ENCODE data around the gene CMTM6. TPM values are rescaled to one million over a fixed set of nuclear protein-coding genes. Genes with fewer than 3 reads are reported as not detected.
A peak's percentile ranks its signal among the peaks of the same experiment; 100 is the strongest.

CMTM6 gene
- total and polyA plus RNA-seq, 2 of the 8 experiments (the other 6 are each of a cell fraction or from before 2014, with no cell fraction given) = 24.0 to 51.5 TPM

- 0 out of 2 replicates have a peak overlapping the region, but pooled peaks have one; percentile 7 for H3K27ac ChIP-seq (ENCODE audit: low read depth, low read length)
- peaks cover 0 to 8% (median 4%) of the 10 kb centered on the region in 4 experiments; a peak in 4 of 7 replicates for H3K4me1 ChIP-seq (replicated peaks in 1 of 4; ENCODE audit: control insufficient read depth in 3 of 4, insufficient read depth in 4 of 4, low read length in 3 of 4)
- no peak overlapping the region for H2BK5ac ChIP-seq (ENCODE audit: low read depth, low read length)
- no peaks in the 10 kb centered on the region for H4K20me1 ChIP-seq (replicated peaks in 1 of 2; ENCODE audit: control insufficient read depth in 1 of 2, insufficient read depth in 2 of 2, low read length in 2 of 2)
- H3K36me3 ChIP-seq (ENCODE audit: control insufficient read depth in 2 of 4, insufficient read depth in 4 of 4, low read length in 3 of 4) = peaks cover 0 to 6% (median 0%) of the 10 kb centered on the region in 4 experiments; a peak in 2 of 8 replicates
- no peak overlapping the region for H3K23ac ChIP-seq (ENCODE audit: insufficient read length)
- no peak overlapping the region for H2BK20ac ChIP-seq (ENCODE audit: low read length)
- 80% methylated on average over 6 of the region's 6 CpGs; no CpG with 5 or more reads in 1 of the 2 experiments for WGBS, 2 experiments (ENCODE audit: extremely low coverage in 1 of 2, insufficient coverage in 1 of 2, insufficient read length in 1 of 2, insufficient replicate concordance in 2 of 2, low coverage in 1 of 2, low lambda C conversion rate in 2 of 2, missing lambda C conversion rate in 1 of 2)
- H3K9ac ChIP-seq (replicated peaks in 1 of 4; ENCODE audit: extremely low read depth in 1 of 4, low read depth in 3 of 4, low read length in 3 of 4) = no peak overlapping the region
- no peak overlapping the region for H4K8ac ChIP-seq (ENCODE audit: extremely low read depth, insufficient read depth, low read length)
- ChIA-PET POLR2A (ENCODE audit: partially characterized antibody) (interaction anchor here (0.6 kb wide), 1 partner anchor 38 kb away, joined by 3 read pairs; no protein-coding TSS in a partner anchor), CTCF (ENCODE audit: partially characterized antibody) (interaction anchor here (0.8 to 3.8 kb wide), 8 partner anchors 8 to 120 kb away, joined by 3 to 23 read pairs (median 3); partner anchors contain the start of gene CMTM7)
- no peak overlapping the region for H3K18ac ChIP-seq (ENCODE audit: extremely low read depth, low read length)
- H4K91ac ChIP-seq (replicated peaks; ENCODE audit: insufficient read length, low read length) = no peak overlapping the region
- H3K23me2 ChIP-seq (ENCODE audit: low read depth, low read length) = no peaks in the 10 kb centered on the region
- no peaks in the 10 kb centered on the region for H3K27me3 ChIP-seq (replicated peaks in 1 of 4; ENCODE audit: control insufficient read depth in 3 of 4, extremely low read depth in 1 of 4, insufficient read depth in 3 of 4, low read length in 3 of 4)
- H4K5ac ChIP-seq (ENCODE audit: insufficient read length, low read depth, low read length) = no peak overlapping the region
- no peaks in the 10 kb centered on the region for H3K79me1 ChIP-seq (ENCODE audit: low read depth, low read length)
- H2BK12ac ChIP-seq (ENCODE audit: low read depth, low read length) = no peak overlapping the region; the same call in 1 of the 2 replicates
- no peaks in the 10 kb centered on the region for H3K9me3 ChIP-seq (ENCODE audit: insufficient read depth in 2 of 2, low read depth in 1 of 2, low read length in 1 of 2)
- no peak overlapping the region for H3K4me2 ChIP-seq (ENCODE audit: insufficient read depth in 1 of 2, low read depth in 2 of 2, low read length in 2 of 2)
- no peak overlapping the region for H3K14ac ChIP-seq (ENCODE audit: insufficient read length)
- H2BK120ac ChIP-seq (replicated peaks; ENCODE audit: low read depth, low read length) = no peak overlapping the region
- FAIRE-seq (no peak), DNase-seq (ENCODE audit: low read depth in 1 of 2, low spot score in 2 of 2) (no peak)
- 0 out of 2 replicates have a peak overlapping the region, but pooled peaks have one; percentile 36 for H2BK15ac ChIP-seq (ENCODE audit: low read length)
- no peak overlapping the region for H2AFZ ChIP-seq (ENCODE audit: low read length)
- no peaks in the 10 kb centered on the region for H3K79me2 ChIP-seq (ENCODE audit: control insufficient read depth in 1 of 2, insufficient read depth in 2 of 2, low read length in 2 of 2)
- H3K4ac ChIP-seq (replicated peaks; ENCODE audit: insufficient read length, low read depth, low read length) = no peak overlapping the region
- no peak overlapping the region for H3K4me3 ChIP-seq (ENCODE audit: extremely low read depth in 1 of 4, insufficient read depth in 2 of 4, low read depth in 3 of 4, low read length in 4 of 4)
- no peak overlapping the region for H2AK5ac ChIP-seq (ENCODE audit: low read depth, low read length)
- H3K56ac ChIP-seq (replicated peaks; ENCODE audit: insufficient read length, low read depth, low read length) = no peak overlapping the region
- TF ChIP-seq CHD1 (IDR thresholded peaks at IDR 0.05; ENCODE audit: low read depth, low read length) = no peak
- TF ChIP-seq SRF (IDR thresholded peaks at IDR 0.05; ENCODE audit: low read depth, low read length) = no peak
- no peak for TF ChIP-seq MAFK (IDR thresholded peaks at IDR 0.05; ENCODE audit: low read depth, low read length)
- TF ChIP-seq ATF2 (IDR thresholded peaks at IDR 0.05; ENCODE audit: low read length) = no peak
- TF ChIP-seq, protein P1, sequence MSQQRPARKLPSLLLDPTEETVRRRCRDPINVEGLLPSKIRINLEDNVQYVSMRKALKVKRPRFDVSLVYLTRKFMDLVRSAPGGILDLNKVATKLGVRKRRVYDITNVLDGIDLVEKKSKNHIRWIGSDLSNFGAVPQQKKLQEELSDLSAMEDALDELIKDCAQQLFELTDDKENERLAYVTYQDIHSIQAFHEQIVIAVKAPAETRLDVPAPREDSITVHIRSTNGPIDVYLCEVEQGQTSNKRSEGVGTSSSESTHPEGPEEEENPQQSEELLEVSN (IDR thresholded peaks at IDR 0.05) = no peak
- TF ChIP-seq BACH1 (IDR thresholded peaks at IDR 0.05; ENCODE audit: low read length) = no peak
- TF ChIP-seq KDM5A (IDR thresholded peaks at IDR 0.05; ENCODE audit: low read length) = no peak
- no peak for TF ChIP-seq JUND (IDR thresholded peaks at IDR 0.05; ENCODE audit: low read length)
- no peak for TF ChIP-seq SP4 (IDR thresholded peaks at IDR 0.05; ENCODE audit: low read length)
- TF ChIP-seq RXRA (IDR thresholded peaks at IDR 0.05; ENCODE audit: insufficient read depth, low read depth, low read length) = no peak
- TF ChIP-seq RAD21 (IDR thresholded peaks at IDR 0.05 in 1 of 2, conservative IDR thresholded peaks at IDR 0.05 in 1 of 2; ENCODE audit: low read depth in 2 of 2, low read length in 2 of 2) = no peak
- no peak for TF ChIP-seq POLR2A (IDR thresholded peaks at IDR 0.05; ENCODE audit: control extremely low read depth in 1 of 2, low read depth in 2 of 2, low read length in 2 of 2)
These were observed 48.5 kb downstream of the CMTM6 start for GRCh38 chr3:32454111-32454510.

All from H1 (cell line).